H1 (cell line): ENCODE measurements around the gene LYL1. TPM values are rescaled to one million over a fixed set of nuclear protein-coding genes. Genes with fewer than 3 reads are reported as not detected.

Experiments
- CTCF ChIA-PET: fragments of 300-600 bp; sonication (Branson Sonifier 250); formaldehyde crosslinking; loops from one replicate; lab custom pipeline; 2021; ENCODE audit not compliant: partially characterized antibody; lab: Charles Lee
- POLR2A ChIA-PET: fragments of 300-600 bp; sonication (Branson Sonifier 250); formaldehyde crosslinking; loops from one replicate; lab custom pipeline; 2021; ENCODE audit warnings: inconsistent platforms; ENCODE audit not compliant: partially characterized antibody; lab: Charles Lee
- DNase-seq, 2 experiments: peaks; one replicate each; pipeline versions ENCODE4 v3.0.0 to v3.0.0-alpha.2; 2010 to 2022; ENCODE audit warnings: low spot score in 2 of 2, low read depth in 1 of 2, mixed read lengths in 1 of 2
- FAIRE-seq: peaks from 2 replicates; lab custom pipeline; 2011; peaks lifted over from hg19 to GRCh38; lab: Jason Lieb, UNC
- H2AFZ ChIP-seq: 2 replicates; pipeline ENCODE4 v1.8.1; 2012; ENCODE audit warnings: low read length, inconsistent platforms
- H2AK5ac ChIP-seq: 2 replicates; pipeline ENCODE4 v1.6.1; 2013; ENCODE audit warnings: low read depth, low read length
- H2BK120ac ChIP-seq: replicated peaks from 2 replicates; pipeline ENCODE3; 2013; ENCODE audit warnings: low read depth, low read length, inconsistent platforms
- H2BK12ac ChIP-seq: 2 replicates; pipeline ENCODE4 v1.6.1; 2013; ENCODE audit warnings: low read depth, low read length
- H2BK15ac ChIP-seq: 2 replicates; pipeline ENCODE4 v1.6.1; 2013; ENCODE audit warnings: low read length
- H2BK20ac ChIP-seq: 2 replicates; pipeline ENCODE4 v1.6.1; 2013; ENCODE audit warnings: low read length
- H2BK5ac ChIP-seq: 2 replicates; pipeline ENCODE4 v1.6.1; 2013; ENCODE audit warnings: low read depth, low read length
- H3K14ac ChIP-seq: 2 replicates; pipeline ENCODE4 v1.6.1; 2013; ENCODE audit warnings: inconsistent platforms; ENCODE audit not compliant: insufficient read length
- H3K18ac ChIP-seq: 2 replicates; pipeline ENCODE4 v1.6.1; 2013; ENCODE audit warnings: low read length; ENCODE audit errors: extremely low read depth
- H3K23ac ChIP-seq: 2 replicates; pipeline ENCODE4 v1.6.1; 2013; ENCODE audit warnings: inconsistent platforms; ENCODE audit not compliant: insufficient read length
- H3K23me2 ChIP-seq: 2 replicates; pipeline ENCODE4 v1.6.1; 2013; ENCODE audit warnings: low read depth, low read length
- H3K27ac ChIP-seq: 2 replicates; pipeline ENCODE4 v1.6.1; 2011; ENCODE audit warnings: low read depth, low read length, inconsistent platforms
- H3K27me3 ChIP-seq, 4 experiments: replicated peaks in 1 of 4; 1 replicate in 1 of 4; 2 replicates in 3 of 4; pipeline versions ENCODE4 v1.6.1 to v1.8.1; 2011 to 2013; ENCODE audit warnings: low read length in 3 of 4, mild to moderate bottlenecking in 3 of 4, inconsistent platforms in 2 of 4, mixed read lengths in 2 of 4, moderate library complexity in 1 of 4; ENCODE audit not compliant: control insufficient read depth in 3 of 4, insufficient read depth in 3 of 4; ENCODE audit errors: extremely low read depth in 1 of 4
- H3K36me3 ChIP-seq, 4 experiments: 2 replicates each; pipeline versions ENCODE4 v1.6.1 to v1.8.1; 2011 to 2013; ENCODE audit warnings: mild to moderate bottlenecking in 4 of 4, low read length in 3 of 4, moderate library complexity in 2 of 4, control low read depth in 1 of 4, inconsistent platforms in 1 of 4; ENCODE audit not compliant: insufficient read depth in 4 of 4, control insufficient read depth in 2 of 4
- H3K4ac ChIP-seq: replicated peaks from 2 replicates; pipeline ENCODE3; 2013; ENCODE audit warnings: low read length, low read depth, mixed read lengths, inconsistent platforms; ENCODE audit not compliant: insufficient read length
- H3K4me1 ChIP-seq, 4 experiments: replicated peaks in 1 of 4; 1 replicate in 1 of 4; 2 replicates in 3 of 4; pipeline versions ENCODE4 v1.6.1 to v1.8.1; 2011 to 2013; ENCODE audit warnings: low read length in 3 of 4, inconsistent platforms in 2 of 4, mixed read lengths in 1 of 4; ENCODE audit not compliant: insufficient read depth in 4 of 4, control insufficient read depth in 3 of 4
- H3K4me2 ChIP-seq, 2 experiments: 2 replicates each; pipeline versions ENCODE4 v1.6.1 to v1.8.1; 2011 to 2013; ENCODE audit warnings: low read depth in 2 of 2, low read length in 2 of 2, control low read depth in 1 of 2, inconsistent platforms in 1 of 2, mild to moderate bottlenecking in 1 of 2; ENCODE audit not compliant: insufficient read depth in 1 of 2
- H3K4me3 ChIP-seq, 4 experiments: fragments of 200-600, 300-600 bp in 1 of 4; sonication (generic), shearing (Covaris generic), sonication (Bioruptor Twin) in 1 of 4; 2 replicates each; pipeline versions ENCODE4 v1.5.1 to v1.8.1; 2011 to 2016; ENCODE audit warnings: low read length in 4 of 4, low read depth in 3 of 4, control low read depth in 2 of 4, inconsistent platforms in 2 of 4, mild to moderate bottlenecking in 2 of 4, mixed read lengths in 1 of 4, moderate library complexity in 1 of 4; ENCODE audit not compliant: insufficient read depth in 2 of 4; ENCODE audit errors: extremely low read depth in 1 of 4
- H3K56ac ChIP-seq: replicated peaks from 2 replicates; pipeline ENCODE3; 2013; ENCODE audit warnings: low read depth, mild to moderate bottlenecking, mixed read lengths, low read length, inconsistent platforms; ENCODE audit not compliant: insufficient read length
- H3K79me1 ChIP-seq: 2 replicates; pipeline ENCODE4 v1.6.1; 2013; ENCODE audit warnings: low read depth, low read length, control low read depth
- H3K79me2 ChIP-seq, 2 experiments: 2 replicates each; pipeline versions ENCODE4 v1.6.1 to v1.8.1; 2012 to 2013; ENCODE audit warnings: low read length in 2 of 2, mild to moderate bottlenecking in 2 of 2, inconsistent platforms in 1 of 2; ENCODE audit not compliant: insufficient read depth in 2 of 2, control insufficient read depth in 1 of 2
- H3K9ac ChIP-seq, 4 experiments: replicated peaks in 1 of 4; 1 replicate in 1 of 4; 2 replicates in 3 of 4; pipeline versions ENCODE4 v1.6.1 to v1.8.1; 2011 to 2013; ENCODE audit warnings: low read depth in 3 of 4, low read length in 3 of 4, control low read depth in 2 of 4, mild to moderate bottlenecking in 2 of 4, moderate library complexity in 2 of 4, inconsistent platforms in 1 of 4; ENCODE audit errors: extremely low read depth in 1 of 4
- H3K9me3 ChIP-seq, 2 experiments: 2 replicates each; pipeline versions ENCODE4 v1.6.1 to v1.8.1; 2012 to 2013; ENCODE audit warnings: mild to moderate bottlenecking in 2 of 2, moderate library complexity in 2 of 2, control low read depth in 1 of 2, inconsistent platforms in 1 of 2, low read depth in 1 of 2, low read length in 1 of 2, mixed read lengths in 1 of 2; ENCODE audit not compliant: insufficient read depth in 2 of 2
- H4K20me1 ChIP-seq, 2 experiments: replicated peaks in 1 of 2; 2 replicates each; pipeline versions ENCODE3 to v1.8.1; 2011 to 2013; ENCODE audit warnings: inconsistent platforms in 2 of 2, low read length in 2 of 2, mild to moderate bottlenecking in 1 of 2; ENCODE audit not compliant: insufficient read depth in 2 of 2, control insufficient read depth in 1 of 2
- H4K5ac ChIP-seq: 2 replicates; pipeline ENCODE4 v1.6.1; 2013; ENCODE audit warnings: low read length, low read depth, mixed read lengths, inconsistent platforms; ENCODE audit not compliant: insufficient read length
- H4K8ac ChIP-seq: 2 replicates; pipeline ENCODE4 v1.8.0; 2013; ENCODE audit warnings: mild to moderate bottlenecking, moderate library complexity, low read length, inconsistent platforms; ENCODE audit not compliant: insufficient read depth; ENCODE audit errors: extremely low read depth
- H4K91ac ChIP-seq: replicated peaks from 2 replicates; pipeline ENCODE3; 2013; ENCODE audit warnings: low read length, mixed read lengths, inconsistent platforms; ENCODE audit not compliant: insufficient read length
- CEBPB ChIP-seq: IDR thresholded peaks from 2 replicates; pipeline ENCODE4 v1.6.1; 2012; ENCODE audit warnings: low read depth, low read length
- CREB1 ChIP-seq: IDR thresholded peaks from 2 replicates; pipeline ENCODE4 v1.6.1; 2012; ENCODE audit warnings: inconsistent platforms
- JUN ChIP-seq: IDR thresholded peaks from 2 replicates; pipeline ENCODE4 v1.6.1; 2011; ENCODE audit warnings: low read depth, mild to moderate bottlenecking, improper control_type of control experiment, low read length
- KDM1A ChIP-seq: fragments of 200-600, 300-600 bp; sonication (generic); IDR thresholded peaks from 2 replicates; pipeline ENCODE4 v1.7.1; 2016; ENCODE audit warnings: mild to moderate bottlenecking, low read length, borderline replicate concordance
- MAFK ChIP-seq: IDR thresholded peaks from 2 replicates; pipeline ENCODE4 v1.6.1; 2012; ENCODE audit warnings: low read depth, mild to moderate bottlenecking, improper control_type of control experiment, low read length
- RAD21 ChIP-seq, 2 experiments: IDR thresholded peaks in 1 of 2; conservative IDR thresholded peaks in 1 of 2; 2 replicates each; pipeline ENCODE4 v1.6.1; 2011; ENCODE audit warnings: low read depth in 2 of 2, low read length in 2 of 2, improper control_type of control experiment in 1 of 2, inconsistent platforms in 1 of 2, mild to moderate bottlenecking in 1 of 2, moderate library complexity in 1 of 2
- RBBP5 ChIP-seq: IDR thresholded peaks from 2 replicates; pipeline ENCODE4 v1.7.1; 2012; ENCODE audit warnings: low read depth, mild to moderate bottlenecking, inconsistent platforms, low read length, moderate library complexity, borderline replicate concordance
- SAP30 ChIP-seq: fragments of 300-600 bp; sonication (generic); IDR thresholded peaks from 2 replicates; pipeline ENCODE4 v1.7.1; 2012; ENCODE audit warnings: low read length, moderate library complexity, mild to moderate bottlenecking, inconsistent platforms; ENCODE audit not compliant: insufficient read depth, insufficient replicate concordance
- TAF7 ChIP-seq: optimal IDR thresholded peaks from 2 replicates; pipeline ENCODE3; 2011; ENCODE audit warnings: low read depth, mild to moderate bottlenecking, inconsistent platforms, low read length, moderate library complexity, borderline replicate concordance
- WGBS, 2 experiments: shearing (Covaris generic) in 1 of 2; methylation state at CpG; one replicate each; pipeline versions ENCODE4 v1.1.6 to v1.1.7; 2013 to 2015; ENCODE audit warnings: low lambda C conversion rate in 2 of 2, mixed read lengths in 2 of 2, inconsistent platforms in 1 of 2, low coverage in 1 of 2, missing lambda C conversion rate in 1 of 2; ENCODE audit not compliant: insufficient replicate concordance in 2 of 2, insufficient coverage in 1 of 2, insufficient read length in 1 of 2; ENCODE audit errors: extremely low coverage in 1 of 2, missing lambda C conversion rate in 1 of 2; 5-methylcytosine and 5-hydroxymethylcytosine counted together
- polyA plus RNA-seq, 7 experiments: library from polyadenylated mRNA; depleted of rRNA in 3 of 7; stranded (reverse) in 5 of 7; unstranded in 2 of 7; fragments of >200 nt in 5 of 7; fragments of 200-250 nt in 2 of 7; gene quantifications; 1 replicate in 5 of 7; 2 replicates in 1 of 7; 4 replicates in 1 of 7; pipeline versions ENCODE4 v1.2.1 to v1.2.3, GENCODE V29; 2011 to 2013; ENCODE audit warnings: missing spikeins in 2 of 7, mixed read lengths in 2 of 7
- total RNA-seq: library from RNA; stranded (reverse); fragmentation: NEBNext Ultra II Directional; extraction: Animal tissue kit (Norgen Biotek cat#: 25700); gene quantifications from 2 replicates; pipeline ENCODE4 v1.2.1, GENCODE V29; 2021

The LYL1 gene
- total and polyA plus RNA-seq, 2 of the 8 experiments (the other 6 are each of a cell fraction or from before 2014, with no cell fraction given) = 0.58 to 0.76 TPM

- FAIRE-seq (no peak), DNase-seq (peak in 1 of 2 experiments; percentile 62)
- no peak overlapping the region for H2BK120ac ChIP-seq
- no peak overlapping the region for H3K9ac ChIP-seq
- H3K27me3 ChIP-seq = peaks cover 0 to 38% (median 14%) of the 10 kb centered on the region in 4 experiments; a peak in 5 of 7 replicates
- H2BK12ac ChIP-seq = no peak overlapping the region
- H4K91ac ChIP-seq = no peak overlapping the region
- H3K18ac ChIP-seq = no peak overlapping the region
- no peaks in the 10 kb centered on the region for H3K9me3 ChIP-seq
- no peak overlapping the region for H2BK5ac ChIP-seq
- no peak overlapping the region for H4K8ac ChIP-seq
- H3K4ac ChIP-seq = no peak overlapping the region
- no peak overlapping the region for H3K4me3 ChIP-seq
- H3K79me2 ChIP-seq = no peaks in the 10 kb centered on the region
- no peak overlapping the region for H3K14ac ChIP-seq
- peaks cover 0 to 2% of the 10 kb centered on the region in 2 experiments for H4K20me1 ChIP-seq
- no peaks in the 10 kb centered on the region for H3K23me2 ChIP-seq
- H3K27ac ChIP-seq = no peak overlapping the region
- H3K79me1 ChIP-seq = no peaks in the 10 kb centered on the region
- no peaks in the 10 kb centered on the region for H3K36me3 ChIP-seq
- no peak overlapping the region for H3K56ac ChIP-seq
- 83% methylated on average over 3 of the region's 5 CpGs; no CpG with 5 or more reads in 1 of the 2 experiments for WGBS, 2 experiments
- peaks cover 0 to 13% (median 11%) of the 10 kb centered on the region in 4 experiments; a peak in 5 of 7 replicates for H3K4me1 ChIP-seq
- no peak overlapping the region for H2AK5ac ChIP-seq
- H3K23ac ChIP-seq = no peak overlapping the region
- peak overlapping the region; percentile 72; the same call in 1 of the 2 replicates for H2BK15ac ChIP-seq
- CTCF ChIA-PET = interaction anchor here (0.7 to 48.8 kb wide), 17 partner anchors 11 to 1052 kb away, joined by 3 to 1145 read pairs (median 6); partner anchors contain the start of gene GCDH
- no peak overlapping the region for H3K4me2 ChIP-seq
- no peak overlapping the region for H2BK20ac ChIP-seq
- POLR2A ChIA-PET = interaction anchor here (0.7 to 2.0 kb wide), 3 partner anchors 12 to 63 kb away, joined by 3 to 4 read pairs (median 3); no protein-coding TSS in a partner anchor
- no peak overlapping the region for H2AFZ ChIP-seq
- H4K5ac ChIP-seq = no peak overlapping the region
- TF ChIP-seq CREB1 (0 out of 2 replicates have a peak, but pooled peaks have one; percentile 31), RAD21 (IDR thresholded peaks at IDR 0.05 in 1 of 2, conservative IDR thresholded peaks at IDR 0.05 in 1 of 2; ENCODE audit: low read depth in 2 of 2, low read length in 2 of 2) (peak in 1 of 2 experiments; percentile 46; a peak in 3 of 4 replicates), JUN (no peak), TAF7 (no peak), CEBPB (no peak), KDM1A (no peak), RBBP5 (no peak), MAFK (no peak), SAP30 (no peak)
Observed at GRCh38 chr19:13089139-13089856, 13.4 kb downstream of the LYL1 start.
